Keratinocyte (primary cell): ENCODE results near the gene MANSC4.

Experiments used
- EZH2 ChIP-seq: IDR thresholded peaks from one replicate; pipeline ENCODE4 v1.6.1; 2012; ENCODE audit warnings: inconsistent platforms, mild to moderate bottlenecking, low read length, moderate library complexity
- TF ChIP-seq, protein P1 (sequence below), 3 experiments: IDR thresholded peaks in 1 of 3; conservative IDR thresholded peaks in 1 of 3; optimal IDR thresholded peaks in 1 of 3; 2 replicates in 2 of 3; 3 replicates in 1 of 3; pipeline versions ENCODE3 to v1.5.1; 2011; ENCODE audit warnings: low read length in 3 of 3, mild to moderate bottlenecking in 3 of 3, moderate library complexity in 2 of 3, control low read depth in 1 of 3, inconsistent platforms in 1 of 3; ENCODE audit not compliant: insufficient read depth in 2 of 3; ENCODE audit errors: extremely low read depth in 1 of 3

DNA sequence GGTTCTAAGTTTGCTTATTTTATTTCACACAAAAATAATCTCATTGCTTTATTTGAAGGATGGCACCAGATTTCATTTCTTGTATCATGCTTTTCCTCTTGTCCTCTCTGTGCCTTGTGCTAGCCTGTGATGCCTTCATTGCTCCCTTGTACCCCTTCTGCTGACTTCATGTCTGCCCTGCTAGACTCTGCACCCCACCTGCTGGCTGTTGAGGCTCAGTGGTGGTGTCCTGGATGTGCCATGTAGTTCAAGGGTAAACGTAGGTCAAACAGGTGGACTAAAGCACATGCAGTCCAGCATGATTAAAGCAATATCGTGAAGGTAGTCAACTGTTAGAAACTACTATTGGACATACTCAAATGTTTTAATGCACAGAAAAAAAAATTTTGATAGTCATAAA is 47.8 kb downstream of the MANSC4 start:
- TF ChIP-seq, protein P1, sequence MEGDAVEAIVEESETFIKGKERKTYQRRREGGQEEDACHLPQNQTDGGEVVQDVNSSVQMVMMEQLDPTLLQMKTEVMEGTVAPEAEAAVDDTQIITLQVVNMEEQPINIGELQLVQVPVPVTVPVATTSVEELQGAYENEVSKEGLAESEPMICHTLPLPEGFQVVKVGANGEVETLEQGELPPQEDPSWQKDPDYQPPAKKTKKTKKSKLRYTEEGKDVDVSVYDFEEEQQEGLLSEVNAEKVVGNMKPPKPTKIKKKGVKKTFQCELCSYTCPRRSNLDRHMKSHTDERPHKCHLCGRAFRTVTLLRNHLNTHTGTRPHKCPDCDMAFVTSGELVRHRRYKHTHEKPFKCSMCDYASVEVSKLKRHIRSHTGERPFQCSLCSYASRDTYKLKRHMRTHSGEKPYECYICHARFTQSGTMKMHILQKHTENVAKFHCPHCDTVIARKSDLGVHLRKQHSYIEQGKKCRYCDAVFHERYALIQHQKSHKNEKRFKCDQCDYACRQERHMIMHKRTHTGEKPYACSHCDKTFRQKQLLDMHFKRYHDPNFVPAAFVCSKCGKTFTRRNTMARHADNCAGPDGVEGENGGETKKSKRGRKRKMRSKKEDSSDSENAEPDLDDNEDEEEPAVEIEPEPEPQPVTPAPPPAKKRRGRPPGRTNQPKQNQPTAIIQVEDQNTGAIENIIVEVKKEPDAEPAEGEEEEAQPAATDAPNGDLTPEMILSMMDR (optimal IDR thresholded peaks at IDR 0.05 in 1 of 3, IDR thresholded peaks at IDR 0.05 in 1 of 3, conservative IDR thresholded peaks at IDR 0.05 in 1 of 3; ENCODE audit: extremely low read depth in 1 of 3, insufficient read depth in 2 of 3, low read length in 3 of 3), result peak; percentile 44 to 58 (median 48)
- TF ChIP-seq EZH2, result no peak
